HepG2 (cell line): ENCODE measurements around the gene FAM168A. TPM values are rescaled to one million over a fixed set of nuclear protein-coding genes. Genes with fewer than 3 reads are reported as not detected.

Source experiments
- EEA1 ChIP-seq: sonication (generic); formaldehyde crosslinking; IDR thresholded peaks from 2 replicates; pipeline ENCODE4 v1.5.1; 2020; ENCODE audit warnings: mild to moderate bottlenecking, missing genetic modification reagents, borderline replicate concordance
- FOXM1 ChIP-seq: sonication (generic); formaldehyde crosslinking; IDR thresholded peaks from 2 replicates; pipeline ENCODE4 v1.5.0; 2020; ENCODE audit warnings: missing genetic modification reagents
- NONO ChIP-seq, 2 experiments: fragments of 450-650 bp in 1 of 2; sonication (generic) in 1 of 2; formaldehyde crosslinking in 1 of 2; IDR thresholded peaks in 1 of 2; conservative IDR thresholded peaks in 1 of 2; 2 replicates each; pipeline versions ENCODE4 v1.6.1 to v1.8.0; 2017 to 2022; ENCODE audit warnings: mild to moderate bottlenecking in 1 of 2, missing genetic modification reagents in 1 of 2, moderate library complexity in 1 of 2
- ZFAT ChIP-seq: sonication (generic); formaldehyde crosslinking; conservative IDR thresholded peaks from 2 replicates; pipeline ENCODE4 v1.8.1; 2023; ENCODE audit warnings: missing genetic modification reagents, inconsistent platforms
- ZNF558 ChIP-seq: sonication (generic); formaldehyde crosslinking; IDR thresholded peaks from 2 replicates; pipeline ENCODE4 v1.9.0; 2022; ENCODE audit warnings: mild to moderate bottlenecking, missing genetic modification reagents, borderline replicate concordance
- polyA plus RNA-seq, 8 experiments: library from polyadenylated mRNA; depleted of rRNA in 3 of 8; stranded (reverse) in 7 of 8; unstranded in 1 of 8; fragments of >200 nt; fragmentation: Illumina TruSeq in 4 of 8; extraction: Trizol in 4 of 8; gene quantifications; 2 replicates each; pipeline versions ENCODE4 v1.2.1 to v1.2.3, GENCODE V29; 2011 to 2016; ENCODE audit warnings: low read depth in 4 of 8, missing spikeins in 1 of 8, mixed read lengths in 1 of 8; ENCODE audit not compliant: insufficient read depth in 1 of 8
- total RNA-seq, 5 experiments: library from RNA; depleted of rRNA; stranded (reverse); fragments of >200 nt; fragmentation: Illumina TruSeq; extraction: Trizol; gene quantifications; 2 replicates each; pipeline ENCODE4 v1.2.3, GENCODE V29; 2016; ENCODE audit warnings: low read depth in 1 of 5
- TF ChIP-seq, protein P1 (sequence below): sonication (generic); formaldehyde crosslinking; IDR thresholded peaks from 2 replicates; pipeline ENCODE4 v1.8.0; 2022; ENCODE audit warnings: missing genetic modification reagents, low read depth, mild to moderate bottlenecking, borderline replicate concordance
- TF ChIP-seq, protein P2 (sequence below): sonication (generic); formaldehyde crosslinking; IDR thresholded peaks from 2 replicates; pipeline ENCODE4 v1.4.0; 2020; ENCODE audit warnings: missing genetic modification reagents, borderline replicate concordance
- TF ChIP-seq, protein P3 (sequence below): sonication (generic); formaldehyde crosslinking; IDR thresholded peaks from 2 replicates; pipeline ENCODE4 v1.8.0; 2022; ENCODE audit warnings: missing genetic modification reagents, mild to moderate bottlenecking, inconsistent platforms, borderline replicate concordance

Gene FAM168A
- total and polyA plus RNA-seq, 2 of the 13 experiments (the other 11 are each of a cell fraction or from before 2014, with no cell fraction given) = 13.9 to 15.8 TPM

DNA sequence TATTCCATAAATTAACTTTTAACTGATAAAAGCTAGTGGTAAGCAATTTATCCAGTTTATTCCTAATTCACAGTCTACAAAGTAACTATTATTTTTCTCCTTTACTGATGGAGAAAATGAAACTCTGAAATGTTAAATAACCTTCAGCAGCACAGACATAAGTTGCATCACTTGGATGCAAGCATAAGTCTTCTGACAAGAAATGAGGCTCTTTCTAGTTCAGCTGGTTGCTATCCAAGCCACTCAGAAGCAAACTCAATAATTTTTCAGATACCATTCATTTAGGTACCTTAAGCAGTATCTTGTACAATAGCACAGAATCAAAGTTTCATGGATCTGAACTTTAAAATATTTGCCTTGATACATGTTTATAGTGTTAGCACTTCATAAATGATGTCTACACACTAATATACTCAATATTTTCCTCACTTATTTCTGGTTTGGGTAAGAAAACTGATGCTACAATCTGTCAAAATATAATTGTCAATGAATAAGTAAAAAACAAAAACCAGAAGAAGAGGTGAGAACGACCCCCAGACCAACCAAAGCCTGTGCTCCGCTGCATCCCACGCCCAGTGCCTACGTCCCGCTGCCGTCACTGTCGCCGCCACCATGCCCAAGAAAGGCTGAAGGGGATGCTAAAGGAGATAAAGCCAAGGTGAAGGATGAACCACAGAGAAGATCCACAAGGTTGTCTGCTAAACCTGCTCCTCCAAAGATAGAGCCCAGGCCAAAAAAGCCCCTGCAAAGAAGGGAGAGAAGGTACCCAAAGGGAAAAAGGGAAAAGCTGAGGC is 18.1 kb downstream of the FAM168A start (continued):
- TF ChIP-seq, protein P1, sequence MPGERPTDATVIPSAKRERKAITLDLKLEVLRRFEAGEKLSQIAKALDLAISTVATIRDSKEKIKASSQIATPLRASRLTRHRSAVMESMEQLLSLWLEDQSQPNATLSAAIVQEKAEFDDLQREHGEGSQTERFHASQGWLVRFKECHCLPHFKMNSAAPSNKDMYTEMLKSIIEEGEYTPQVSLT (CRISPR knock-in tag) = no peak
- TF ChIP-seq NONO (IDR thresholded peaks at IDR 0.05) (no peak), NONO (CRISPR knock-in tag; conservative IDR thresholded peaks at IDR 0.05) (no peak), ZFAT (no peak), FOXM1 (CRISPR knock-in tag) (no peak), ZNF558 (CRISPR knock-in tag) (no peak), EEA1 (CRISPR knock-in tag) (no peak)
- TF ChIP-seq, protein P2, sequence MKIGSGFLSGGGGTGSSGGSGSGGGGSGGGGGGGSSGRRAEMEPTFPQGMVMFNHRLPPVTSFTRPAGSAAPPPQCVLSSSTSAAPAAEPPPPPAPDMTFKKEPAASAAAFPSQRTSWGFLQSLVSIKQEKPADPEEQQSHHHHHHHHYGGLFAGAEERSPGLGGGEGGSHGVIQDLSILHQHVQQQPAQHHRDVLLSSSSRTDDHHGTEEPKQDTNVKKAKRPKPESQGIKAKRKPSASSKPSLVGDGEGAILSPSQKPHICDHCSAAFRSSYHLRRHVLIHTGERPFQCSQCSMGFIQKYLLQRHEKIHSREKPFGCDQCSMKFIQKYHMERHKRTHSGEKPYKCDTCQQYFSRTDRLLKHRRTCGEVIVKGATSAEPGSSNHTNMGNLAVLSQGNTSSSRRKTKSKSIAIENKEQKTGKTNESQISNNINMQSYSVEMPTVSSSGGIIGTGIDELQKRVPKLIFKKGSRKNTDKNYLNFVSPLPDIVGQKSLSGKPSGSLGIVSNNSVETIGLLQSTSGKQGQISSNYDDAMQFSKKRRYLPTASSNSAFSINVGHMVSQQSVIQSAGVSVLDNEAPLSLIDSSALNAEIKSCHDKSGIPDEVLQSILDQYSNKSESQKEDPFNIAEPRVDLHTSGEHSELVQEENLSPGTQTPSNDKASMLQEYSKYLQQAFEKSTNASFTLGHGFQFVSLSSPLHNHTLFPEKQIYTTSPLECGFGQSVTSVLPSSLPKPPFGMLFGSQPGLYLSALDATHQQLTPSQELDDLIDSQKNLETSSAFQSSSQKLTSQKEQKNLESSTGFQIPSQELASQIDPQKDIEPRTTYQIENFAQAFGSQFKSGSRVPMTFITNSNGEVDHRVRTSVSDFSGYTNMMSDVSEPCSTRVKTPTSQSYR (CRISPR knock-in tag) = no peak
- TF ChIP-seq, protein P3, sequence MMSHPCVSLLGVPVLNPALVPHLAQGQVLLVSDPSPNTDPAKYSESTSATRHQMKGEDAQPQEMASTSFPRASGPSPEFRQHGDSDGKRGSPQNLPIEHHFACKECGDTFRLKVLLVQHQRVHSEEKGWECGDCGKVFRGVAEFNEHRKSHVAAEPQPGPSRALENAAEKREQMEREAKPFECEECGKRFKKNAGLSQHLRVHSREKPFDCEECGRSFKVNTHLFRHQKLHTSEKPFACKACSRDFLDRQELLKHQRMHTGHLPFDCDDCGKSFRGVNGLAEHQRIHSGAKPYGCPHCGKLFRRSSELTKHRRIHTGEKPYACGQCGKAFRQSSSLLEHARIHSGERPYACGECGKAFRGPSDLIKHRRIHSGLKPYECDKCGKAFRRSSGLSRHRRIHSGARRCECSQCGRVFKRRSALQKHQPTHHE (CRISPR knock-in tag) = no peak
